ENCODE data around the gene WASF2.
"Not testable (repeated sequence)": the region's sequence is repeated elsewhere in the genome, so short reads cannot be mapped to it uniquely, and the experiment has no call there.

Gene WASF2

DNA sequence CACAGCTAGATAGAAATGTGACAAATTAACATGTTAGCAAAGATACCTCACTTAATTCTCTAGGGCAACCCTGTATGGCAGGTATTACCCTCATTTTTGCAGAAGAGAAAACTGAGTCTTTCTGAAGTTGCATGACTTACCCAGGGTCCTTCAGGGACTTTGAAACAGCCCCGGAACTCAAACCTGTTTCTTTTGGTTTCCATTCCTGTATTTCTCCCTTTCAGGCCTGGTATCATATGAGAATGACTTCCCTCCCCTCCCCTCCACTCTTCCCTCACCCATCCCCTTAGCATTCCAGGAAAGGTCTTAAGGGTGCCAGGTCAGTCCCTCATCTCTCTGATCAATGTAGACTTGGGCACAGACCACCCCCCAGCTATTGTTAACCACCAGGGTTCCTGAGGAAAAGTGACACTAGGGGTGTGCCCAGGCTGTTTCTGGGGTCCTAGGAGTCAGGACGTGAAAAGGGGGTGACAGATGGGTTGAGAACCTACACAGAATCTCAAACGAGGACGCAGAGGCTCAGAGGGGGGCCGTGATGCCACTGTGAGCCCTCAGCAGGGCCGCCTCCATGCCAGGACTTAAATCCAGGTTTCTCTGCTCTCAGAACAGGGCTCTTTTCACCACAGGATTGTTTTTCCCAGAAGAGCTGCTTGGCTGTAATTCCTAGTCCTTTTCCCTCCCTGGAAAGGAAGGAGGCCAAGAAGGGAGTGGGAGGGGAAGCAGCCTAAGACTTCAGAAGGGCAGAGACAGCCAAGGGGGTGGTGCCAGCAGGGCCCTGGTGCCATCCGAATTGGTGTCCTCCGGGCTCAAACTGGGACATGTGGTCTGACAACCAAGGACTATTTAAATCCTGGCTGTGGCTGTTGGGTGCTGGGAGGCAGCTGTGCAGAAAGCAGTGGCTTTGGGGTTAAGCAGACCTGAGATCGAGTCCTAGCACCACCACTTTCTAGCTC lies 2.1 kb upstream of the WASF2 start:
- FAIRE-seq: no peak

- FAIRE-seq: no peak
These were observed 430 bp downstream of the WASF2 start for GRCh38 chr1:27489501-27489972.

DNA sequence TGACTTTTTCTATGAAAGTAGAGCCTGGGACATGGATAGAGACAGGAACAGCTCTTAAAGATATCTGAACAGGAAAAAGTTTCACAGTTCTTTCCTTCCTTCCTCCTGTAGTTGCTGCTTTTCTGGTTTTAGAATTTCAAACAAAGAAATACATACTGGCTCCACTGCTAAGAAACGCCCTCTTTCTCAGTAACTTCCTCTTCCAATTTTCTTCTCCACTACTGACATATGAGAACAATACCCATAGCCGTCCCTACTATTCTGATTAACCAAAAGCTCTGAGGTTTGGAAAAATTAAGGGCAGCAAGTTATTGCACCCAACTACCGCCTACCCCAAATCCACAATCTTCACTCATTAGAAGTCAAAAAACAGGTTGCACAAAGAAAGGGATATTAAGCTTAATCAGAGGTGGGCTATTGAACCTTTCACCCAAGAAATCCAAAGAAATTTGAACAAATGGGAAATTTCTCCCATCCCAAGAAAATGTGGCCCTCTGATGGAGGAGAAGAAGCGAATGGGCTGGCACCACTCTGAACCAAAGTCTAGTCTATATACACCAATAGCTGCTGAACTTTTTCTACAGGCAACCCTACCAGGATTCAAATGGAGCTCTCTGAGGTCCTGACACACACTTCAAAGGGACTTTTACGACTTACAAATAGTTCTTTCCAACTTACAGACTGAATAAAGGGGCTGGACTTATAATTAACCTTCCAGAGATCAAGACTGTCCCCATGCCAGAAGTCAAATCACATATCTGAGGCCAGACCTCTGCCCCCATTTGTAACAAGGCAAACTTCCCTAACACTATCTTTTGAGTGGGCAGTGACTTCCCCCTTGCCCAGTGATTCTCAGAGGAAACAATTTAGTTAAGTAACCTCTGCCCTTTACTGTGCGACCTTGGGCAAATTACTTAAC lies 1.7 kb downstream of the WASF2 start:
- no peak for FAIRE-seq

DNA sequence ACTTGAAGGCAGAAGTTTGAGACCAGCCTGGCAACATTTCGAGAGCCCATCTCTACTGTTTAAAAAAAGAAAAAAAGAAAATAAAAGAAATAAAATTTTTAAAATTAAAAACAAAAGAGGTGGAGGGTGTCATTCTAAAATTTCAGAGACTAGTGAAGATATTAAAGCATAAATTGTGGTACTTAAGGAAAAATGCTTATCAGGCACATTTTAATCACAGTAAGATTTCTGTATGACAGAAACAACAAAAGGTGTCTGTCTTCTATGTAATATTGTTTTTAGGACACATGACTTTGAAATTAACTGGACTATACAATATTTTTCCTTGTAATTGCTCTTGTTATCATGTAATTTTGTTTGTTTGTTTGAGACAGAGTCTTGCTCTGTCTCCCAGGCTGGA lies 4.6 kb downstream of the WASF2 start:
- no peak for FAIRE-seq

DNA sequence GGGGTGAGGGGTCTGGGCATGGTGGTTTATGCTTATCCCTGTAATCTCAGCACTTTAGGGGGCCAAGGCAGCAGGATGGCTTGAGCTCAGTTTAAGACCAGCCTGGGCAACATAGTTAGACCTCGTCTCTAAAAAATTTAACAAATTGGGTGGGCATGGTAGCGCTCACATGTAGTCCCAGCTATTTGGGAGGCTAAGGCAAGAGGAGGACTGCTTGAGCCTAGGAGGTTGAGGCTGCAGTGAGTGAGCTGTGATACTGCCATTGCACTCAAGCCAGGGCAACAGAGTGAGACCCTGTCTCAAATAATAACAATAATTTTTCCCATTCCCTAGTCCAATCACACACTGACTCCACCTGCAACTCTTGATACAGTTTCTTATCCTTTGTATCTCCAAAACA lies 6.3 kb downstream of the WASF2 start:
- no peak for FAIRE-seq

- FAIRE-seq: no peak
These were observed 7.9 kb downstream of the WASF2 start for GRCh38 chr1:27481994-27482620.

DNA sequence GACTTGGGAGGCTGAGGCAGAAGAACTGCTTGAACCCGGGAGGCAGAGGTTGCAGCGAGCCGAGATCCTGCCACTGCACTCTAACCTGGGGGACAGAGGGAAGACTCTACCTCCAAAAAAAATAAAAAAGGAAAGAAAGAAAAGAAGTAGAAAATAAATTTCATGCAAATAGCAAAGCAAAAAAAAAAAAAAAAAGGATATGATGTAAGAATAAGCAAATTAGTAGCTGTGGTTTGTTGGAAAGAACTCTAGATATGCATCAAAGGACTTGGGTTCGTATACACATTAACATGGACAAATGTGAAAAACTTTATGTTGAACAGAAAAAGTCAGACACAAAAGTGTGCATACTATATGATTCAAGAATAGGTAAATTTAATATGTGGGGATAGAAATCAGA lies 11.9 kb downstream of the WASF2 start:
- FAIRE-seq: no peak

DNA sequence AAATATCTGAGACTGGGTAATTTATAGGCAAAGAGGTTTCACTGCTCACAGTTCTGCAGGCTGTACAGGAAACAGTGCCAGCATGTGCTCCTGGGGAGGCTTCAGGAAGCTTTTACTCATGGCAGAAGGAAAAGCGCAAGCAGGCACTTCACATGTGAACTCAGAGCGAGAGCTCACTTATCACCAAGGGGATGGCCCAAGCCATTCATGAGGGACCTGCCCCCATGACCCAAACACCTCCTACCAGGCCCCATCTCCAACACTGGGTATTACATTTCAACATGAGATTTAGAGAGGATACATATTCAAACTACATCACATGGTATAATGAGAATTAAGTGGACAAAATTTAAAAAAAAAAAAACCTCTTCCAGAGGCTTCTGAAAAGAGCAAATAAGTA lies 13.7 kb downstream of the WASF2 start:
- no peak for FAIRE-seq

DNA sequence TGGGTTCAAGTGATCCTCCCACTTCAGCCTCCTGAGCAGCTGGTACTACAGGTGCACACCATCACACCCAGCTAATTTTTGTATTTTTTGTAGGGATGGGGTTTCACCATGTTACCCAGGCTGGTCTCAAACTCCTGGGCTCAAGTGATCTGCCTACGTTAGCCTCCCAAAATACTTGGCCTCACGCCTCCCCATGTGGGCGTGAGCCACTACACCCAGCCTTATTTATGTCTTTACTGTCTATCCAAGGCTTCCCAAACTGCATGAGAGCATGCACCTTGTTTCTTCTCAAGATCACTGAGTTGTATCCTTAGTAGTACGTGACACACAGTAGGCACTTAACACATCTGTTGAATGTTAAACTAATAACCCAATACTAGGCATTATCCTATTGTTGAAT lies 14.2 kb downstream of the WASF2 start:
- FAIRE-seq: no peak

GRCh38 chr1:27473755-27474154 lies 16.2 kb downstream of the WASF2 start:
- no peak for FAIRE-seq

DNA sequence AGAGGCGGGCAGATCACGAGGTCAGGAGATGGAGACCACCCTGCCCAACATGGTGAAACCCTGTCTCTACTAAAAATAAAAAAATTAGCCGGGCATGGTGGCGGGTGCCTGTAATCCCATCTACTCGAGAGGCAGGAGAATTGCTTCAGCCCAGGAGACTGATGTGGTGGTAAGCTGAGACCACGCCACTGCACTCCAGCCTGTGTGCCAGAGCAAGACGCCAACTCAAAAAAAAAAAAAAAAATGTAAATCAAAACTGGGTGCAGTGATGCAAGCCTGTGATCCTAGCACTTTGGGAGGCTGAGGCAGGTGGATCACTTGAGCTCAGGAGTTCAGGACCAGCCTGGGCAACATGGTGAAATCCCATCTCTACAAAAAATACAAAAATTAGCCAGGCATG lies 17.9 kb downstream of the WASF2 start:
- not testable (repeated sequence) for FAIRE-seq

DNA sequence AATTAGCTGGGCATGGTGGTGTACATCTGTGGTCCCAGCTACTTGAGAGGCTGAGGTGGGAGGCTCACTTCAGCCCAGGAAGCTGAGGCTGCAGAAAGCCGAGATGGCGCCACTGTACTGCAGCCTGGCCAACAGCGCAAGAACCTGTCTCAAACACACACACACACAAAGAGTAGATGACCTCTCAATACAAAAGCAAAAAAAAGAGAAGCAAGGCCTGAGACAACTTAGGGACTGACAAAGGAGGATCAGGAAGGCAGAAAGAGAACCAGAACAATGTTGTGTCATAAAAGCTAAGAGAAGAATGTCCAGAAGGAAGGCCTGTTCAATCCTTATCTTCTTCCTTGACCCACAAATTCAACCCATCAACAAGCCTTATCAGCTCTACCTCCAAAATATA lies 18.5 kb downstream of the WASF2 start:
- FAIRE-seq: no peak

- FAIRE-seq: no peak
These were observed 20.6 kb downstream of the WASF2 start for GRCh38 chr1:27469334-27469733.

- not testable (repeated sequence) for FAIRE-seq
These were observed 21.6 kb downstream of the WASF2 start for GRCh38 chr1:27468378-27468777.

GRCh38 chr1:27464926-27465647 lies 24.9 kb downstream of the WASF2 start:
- FAIRE-seq: no peak

DNA sequence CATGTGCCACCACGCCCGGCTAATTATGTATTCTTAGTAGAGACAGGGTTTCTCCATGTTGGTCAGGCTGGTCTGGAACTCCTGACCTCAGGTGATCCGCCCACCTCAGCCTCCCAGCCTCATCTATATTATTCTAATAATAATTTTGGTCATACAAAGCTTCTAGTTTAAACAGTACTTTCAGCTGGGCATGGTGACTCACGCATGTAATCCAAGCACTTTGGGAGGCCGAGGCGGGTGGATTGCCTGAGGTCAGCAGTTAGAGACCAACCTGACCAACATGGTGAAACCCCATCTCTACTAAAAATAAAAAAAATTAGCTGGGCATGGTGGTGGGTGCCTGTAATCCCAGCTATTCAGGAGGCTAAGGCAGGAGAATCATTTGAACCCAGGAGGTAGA lies 26.1 kb downstream of the WASF2 start:
- not testable (repeated sequence) for FAIRE-seq

GRCh38 chr1:27458521-27458920 lies 31.4 kb downstream of the WASF2 start:
- not testable (repeated sequence) for FAIRE-seq

- no peak for FAIRE-seq
These were observed 34.7 kb downstream of the WASF2 start for GRCh38 chr1:27455139-27455811.

GRCh38 chr1:27454610-27455009 lies 35.4 kb downstream of the WASF2 start:
- FAIRE-seq: no peak

DNA sequence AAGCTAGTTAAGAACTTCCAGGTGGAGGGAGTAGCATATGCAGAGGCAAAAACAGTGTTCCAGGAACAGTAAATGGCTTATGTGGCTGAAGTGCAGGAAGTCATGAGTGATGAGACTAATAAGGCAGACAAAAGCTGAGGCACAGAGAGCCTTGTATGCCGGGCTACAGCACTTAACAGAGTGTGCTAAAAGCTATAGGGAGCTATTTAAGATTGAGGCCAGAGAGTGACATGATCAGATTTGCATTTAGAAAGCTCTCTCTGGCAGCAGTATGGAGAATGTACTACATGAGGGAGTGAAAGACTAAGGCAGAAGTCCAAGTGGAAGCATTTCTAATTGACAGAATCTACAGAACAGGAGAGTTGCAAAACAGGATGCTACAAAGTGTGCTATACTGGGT lies 38.6 kb downstream of the WASF2 start:
- no peak for FAIRE-seq

DNA sequence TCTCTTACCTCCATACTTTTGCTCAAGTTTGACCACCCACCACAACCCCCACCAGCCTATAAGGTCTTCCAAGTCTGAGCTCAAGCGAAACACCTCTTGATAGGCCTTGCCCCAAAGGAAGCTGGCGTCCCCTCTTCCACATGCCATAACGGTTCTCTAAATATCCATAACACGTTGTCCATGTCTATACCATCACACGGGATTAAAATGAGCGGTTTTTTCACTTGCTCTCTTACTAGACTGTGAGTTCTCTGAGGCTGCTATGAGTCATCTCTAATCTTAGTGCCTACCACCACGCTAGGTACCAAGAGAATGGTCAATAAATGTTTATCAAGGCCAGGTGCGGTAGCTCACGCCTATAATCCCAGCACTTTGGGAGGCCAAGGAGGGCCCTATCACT lies 41.0 kb downstream of the WASF2 start:
- no peak for FAIRE-seq

GRCh38 chr1:27447883-27448282 lies 42.1 kb downstream of the WASF2 start:
- FAIRE-seq: no peak

Measured in colon (tissue), 2 donors.